ENCODE results near the gene GJA9.

- TF ChIP-seq POLR2A (IDR thresholded peaks at IDR 0.05; ENCODE audit: extremely low read depth, insufficient read length) (no peak), CTCF (IDR thresholded peaks at IDR 0.05; ENCODE audit: low read depth, low read length) (no peak), MAX (IDR thresholded peaks at IDR 0.05; ENCODE audit: low read depth, low read length) (no peak), MYC (IDR thresholded peaks at IDR 0.05; ENCODE audit: low read depth, low read length) (no peak)
Measured at GRCh38 chr1:38925391-38925790, 44.0 kb upstream of the GJA9 start.

Measured in NB4 (cell line).